Measurements from ENCODE around the gene SPATA2. TPM values are rescaled to one million over a fixed set of nuclear protein-coding genes. Genes with fewer than 3 reads are reported as not detected.

The SPATA2 gene
- total and polyA plus RNA-seq, 7 donors = 6.7 to 16.3 (median 8.1) TPM

DNA sequence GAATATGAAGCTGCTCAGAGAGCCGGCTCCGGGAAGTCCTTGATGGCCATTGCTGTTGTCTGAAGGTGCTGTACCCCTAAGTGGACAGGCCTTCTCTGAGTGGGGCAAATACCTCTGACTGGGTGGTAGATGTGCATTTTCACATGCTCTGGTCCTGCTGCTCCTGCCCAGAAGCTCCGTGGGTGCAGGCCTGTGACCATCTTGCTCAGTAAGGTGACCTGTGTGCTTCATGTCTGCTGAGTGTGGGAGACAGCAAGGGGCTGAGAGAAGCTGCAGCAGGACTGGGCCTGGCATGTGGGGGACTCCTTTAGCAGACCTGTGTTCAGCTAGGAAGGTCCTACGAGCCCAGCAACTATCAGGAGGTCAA, 5.0 kb downstream of the SPATA2 start:
- intact Hi-C loops (cut with DNase I) = no loop called here

DNA sequence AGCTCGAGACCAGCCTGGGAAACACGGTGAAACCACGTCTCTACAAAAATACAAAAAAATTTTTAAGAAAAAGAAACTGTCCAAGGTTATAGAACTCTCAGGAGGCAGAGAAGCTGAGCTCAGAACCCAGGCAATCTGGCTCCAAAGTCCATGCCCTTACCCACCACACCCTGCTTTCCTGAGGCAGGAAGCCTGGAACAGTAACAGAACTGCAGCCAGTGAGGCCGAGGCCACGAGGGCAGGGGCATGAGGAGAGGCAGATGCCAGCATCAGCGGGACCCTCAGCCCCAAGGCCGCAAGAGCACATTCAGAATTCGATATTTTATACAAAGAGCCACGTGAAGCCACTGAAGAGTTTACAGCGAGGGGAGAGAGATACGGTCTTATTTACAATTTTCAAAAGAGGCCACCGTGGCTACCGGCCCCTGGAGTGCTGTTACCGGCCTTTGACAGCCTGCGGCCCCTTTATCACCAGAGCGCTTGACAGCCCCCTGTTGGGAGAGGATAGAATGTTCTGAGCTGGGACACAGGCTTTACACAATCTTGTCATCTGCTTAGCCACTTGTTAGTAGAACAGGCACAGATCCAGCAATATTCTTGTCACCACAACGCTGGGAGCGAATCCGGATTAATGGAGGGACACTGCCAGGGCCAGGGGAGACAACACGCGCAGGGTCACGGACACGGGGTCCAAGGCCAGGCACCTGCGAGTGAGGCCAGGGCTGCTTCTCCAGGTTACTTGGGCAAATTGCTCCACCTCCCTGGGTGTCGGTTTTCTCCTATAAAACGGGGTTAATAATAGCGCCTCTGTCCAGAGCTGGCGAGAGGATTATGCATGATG, 5.6 kb downstream of the SPATA2 start:
- peaks cover 54% of the 10 kb centered on the region for H3K4me1 ChIP-seq
- WGBS, 3 donors = 29 to 40% (median 31%) methylated on average over 28 of the region's 28 CpGs

More for the DNA sequence above, 5.0 kb downstream of the SPATA2 start:
- ATAC-seq (peak in 1 of 4 donors; percentile 7), DNase-seq (no peak)
- Histone ChIP-seq H3K27me3 (ENCODE audit: insufficient read depth in 3 of 3, low read length in 2 of 3) (no peaks in the 10 kb centered on the region), H3K9me3 (no peaks in the 10 kb centered on the region), H3K27ac (peak overlapping the region; percentile 95), H3K36me3 (ENCODE audit: insufficient read depth in 1 of 2, low read depth in 1 of 2) (peaks cover 3 to 39% of the 10 kb centered on the region in 2 donors), H3K4me3 (peak overlapping the region; percentile 56), H3K4me1 (peaks cover 54% of the 10 kb centered on the region)
- 15 to 53% (median 23%) methylated on average over 4 of the region's 4 CpGs for WGBS, 3 donors
- TF ChIP-seq, protein P1, sequence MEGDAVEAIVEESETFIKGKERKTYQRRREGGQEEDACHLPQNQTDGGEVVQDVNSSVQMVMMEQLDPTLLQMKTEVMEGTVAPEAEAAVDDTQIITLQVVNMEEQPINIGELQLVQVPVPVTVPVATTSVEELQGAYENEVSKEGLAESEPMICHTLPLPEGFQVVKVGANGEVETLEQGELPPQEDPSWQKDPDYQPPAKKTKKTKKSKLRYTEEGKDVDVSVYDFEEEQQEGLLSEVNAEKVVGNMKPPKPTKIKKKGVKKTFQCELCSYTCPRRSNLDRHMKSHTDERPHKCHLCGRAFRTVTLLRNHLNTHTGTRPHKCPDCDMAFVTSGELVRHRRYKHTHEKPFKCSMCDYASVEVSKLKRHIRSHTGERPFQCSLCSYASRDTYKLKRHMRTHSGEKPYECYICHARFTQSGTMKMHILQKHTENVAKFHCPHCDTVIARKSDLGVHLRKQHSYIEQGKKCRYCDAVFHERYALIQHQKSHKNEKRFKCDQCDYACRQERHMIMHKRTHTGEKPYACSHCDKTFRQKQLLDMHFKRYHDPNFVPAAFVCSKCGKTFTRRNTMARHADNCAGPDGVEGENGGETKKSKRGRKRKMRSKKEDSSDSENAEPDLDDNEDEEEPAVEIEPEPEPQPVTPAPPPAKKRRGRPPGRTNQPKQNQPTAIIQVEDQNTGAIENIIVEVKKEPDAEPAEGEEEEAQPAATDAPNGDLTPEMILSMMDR (IDR thresholded peaks at IDR 0.05) = no peak

DNA sequence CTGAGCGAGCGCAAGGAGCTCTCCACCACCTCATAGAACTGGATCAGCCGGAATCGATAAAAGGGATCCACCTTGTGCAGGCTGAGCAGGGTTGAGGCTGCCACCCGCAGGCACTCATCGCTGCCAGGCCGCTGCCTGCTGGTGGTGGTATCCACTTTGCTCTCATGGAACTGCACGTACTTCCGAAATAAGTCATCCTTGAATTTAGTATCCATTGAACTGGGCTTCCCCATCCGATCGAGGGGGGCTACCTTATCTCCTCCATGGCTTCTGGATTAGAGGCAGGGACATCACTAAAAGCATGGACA, 7.1 kb downstream of the SPATA2 start:
- TF ChIP-seq, protein P1 (IDR thresholded peaks at IDR 0.05) = no peak
- H3K4me3 ChIP-seq = no peak overlapping the region
- H3K27me3 ChIP-seq (ENCODE audit: insufficient read depth in 3 of 3, low read length in 2 of 3) = no peaks in the 10 kb centered on the region
- ATAC-seq (no peak), DNase-seq (no peak)
- 94 to 97% (median 95%) methylated on average over 11 of the region's 11 CpGs for WGBS, 3 donors
- H3K9me3 ChIP-seq = no peaks in the 10 kb centered on the region
- H3K36me3 ChIP-seq (ENCODE audit: insufficient read depth in 1 of 2, low read depth in 1 of 2) = peaks cover 4 to 59% of the 10 kb centered on the region in 2 donors
- intact Hi-C loops (cut with DNase I) = no loop called here
- peaks cover 40% of the 10 kb centered on the region for H3K4me1 ChIP-seq
- H3K27ac ChIP-seq = peak overlapping the region; percentile 95

More for the DNA sequence above, 5.6 kb downstream of the SPATA2 start:
- peak overlapping the region; percentile 56 for H3K4me3 ChIP-seq
- TF ChIP-seq, protein P1 (IDR thresholded peaks at IDR 0.05) = peak; percentile 57
- peak; percentile 63 to 87 for DNase-seq
- no peaks in the 10 kb centered on the region for H3K9me3 ChIP-seq
- H3K27me3 ChIP-seq (ENCODE audit: insufficient read depth in 3 of 3, low read length in 2 of 3) = no peaks in the 10 kb centered on the region
- H3K27ac ChIP-seq = peak overlapping the region; percentile 95
- ATAC-seq = peak; percentile 89 to 93 (median 92)
- intact Hi-C loops (cut with DNase I) = no loop called here
- peaks cover 4 to 45% of the 10 kb centered on the region in 2 donors for H3K36me3 ChIP-seq (ENCODE audit: insufficient read depth in 1 of 2, low read depth in 1 of 2)

DNA sequence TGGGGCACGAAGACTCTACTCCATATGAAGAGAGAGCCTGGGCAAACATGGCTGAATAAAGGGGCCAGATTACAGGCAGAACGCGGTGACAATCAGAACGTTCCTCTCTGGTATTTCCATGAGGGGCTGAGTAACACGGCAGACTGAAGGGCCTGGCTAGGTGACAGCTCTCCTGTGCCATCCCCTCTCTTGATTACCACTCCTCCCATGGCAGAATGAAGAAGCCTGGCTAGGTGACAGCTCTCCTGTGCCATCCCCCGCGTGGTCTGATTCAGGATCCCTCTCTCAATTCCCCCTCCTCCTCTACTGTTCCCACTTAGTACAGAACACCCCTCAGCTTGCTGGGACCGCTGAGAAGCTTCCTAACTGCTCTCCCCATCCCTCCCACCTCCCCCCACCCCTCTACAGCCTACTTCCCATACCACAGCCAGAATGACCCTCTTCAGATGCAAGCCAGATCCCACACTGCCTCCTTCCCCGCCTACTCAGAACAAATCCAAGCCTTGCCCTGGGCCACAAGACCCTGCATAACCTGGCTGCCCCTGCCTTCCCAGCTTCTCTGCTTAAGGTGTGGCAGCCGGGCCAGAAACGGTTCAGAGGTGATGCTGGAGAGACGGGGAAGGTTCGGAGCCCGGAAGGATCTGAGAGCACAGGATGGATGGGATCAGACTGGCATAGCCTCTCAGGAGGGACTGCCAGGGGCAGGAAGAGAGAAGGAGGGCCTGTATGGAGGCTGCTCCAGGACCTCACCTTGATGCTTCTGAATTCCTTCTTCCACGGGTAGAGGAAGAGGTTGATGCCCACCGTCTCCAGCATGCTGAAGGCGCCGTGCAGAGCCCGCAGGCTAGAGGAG, 7.7 kb downstream of the SPATA2 start:
- H3K27me3 ChIP-seq (ENCODE audit: insufficient read depth in 3 of 3, low read length in 2 of 3) = no peaks in the 10 kb centered on the region
- no peak overlapping the region for H3K4me3 ChIP-seq
- peaks cover 35% of the 10 kb centered on the region for H3K4me1 ChIP-seq
- 81 to 90% (median 82%) methylated on average over 19 of the region's 19 CpGs for WGBS, 3 donors
- intact Hi-C loops (cut with DNase I) = no loop called here
- DNase-seq (no peak), ATAC-seq (no peak)
- peak overlapping the region; percentile 41 for H3K27ac ChIP-seq
- no peaks in the 10 kb centered on the region for H3K9me3 ChIP-seq
- TF ChIP-seq, protein P1 (IDR thresholded peaks at IDR 0.05) = no peak
- H3K36me3 ChIP-seq (ENCODE audit: insufficient read depth in 1 of 2, low read depth in 1 of 2) = peaks cover 4 to 58% of the 10 kb centered on the region in 2 donors

Data from psoas muscle (tissue), 8 donors.